ENCODE data around the gene MUC21.

MUC21 gene

DNA sequence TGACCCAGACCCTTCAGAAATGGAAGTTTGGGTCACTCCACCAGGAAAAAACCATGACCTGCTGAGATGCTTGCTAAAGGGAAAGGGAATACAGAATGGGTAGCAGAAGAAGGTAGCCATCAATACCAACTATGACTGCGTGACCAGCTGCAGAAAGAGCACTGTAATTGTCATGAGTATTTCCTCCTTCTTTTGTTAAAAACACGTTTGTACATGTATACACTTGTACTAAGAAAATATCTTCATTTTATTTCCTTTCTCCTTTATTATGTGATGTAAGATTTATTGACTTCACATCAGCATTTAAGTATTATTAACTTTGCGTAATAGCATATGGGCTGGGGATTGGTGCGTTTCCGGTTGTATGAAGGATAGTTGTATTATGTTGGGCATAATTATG lies 12.6 kb upstream of the MUC21 start:
- no peak for TF ChIP-seq ZFX (IDR thresholded peaks at IDR 0.05; ENCODE audit: borderline replicate concordance)
- TF ChIP-seq, protein P1, sequence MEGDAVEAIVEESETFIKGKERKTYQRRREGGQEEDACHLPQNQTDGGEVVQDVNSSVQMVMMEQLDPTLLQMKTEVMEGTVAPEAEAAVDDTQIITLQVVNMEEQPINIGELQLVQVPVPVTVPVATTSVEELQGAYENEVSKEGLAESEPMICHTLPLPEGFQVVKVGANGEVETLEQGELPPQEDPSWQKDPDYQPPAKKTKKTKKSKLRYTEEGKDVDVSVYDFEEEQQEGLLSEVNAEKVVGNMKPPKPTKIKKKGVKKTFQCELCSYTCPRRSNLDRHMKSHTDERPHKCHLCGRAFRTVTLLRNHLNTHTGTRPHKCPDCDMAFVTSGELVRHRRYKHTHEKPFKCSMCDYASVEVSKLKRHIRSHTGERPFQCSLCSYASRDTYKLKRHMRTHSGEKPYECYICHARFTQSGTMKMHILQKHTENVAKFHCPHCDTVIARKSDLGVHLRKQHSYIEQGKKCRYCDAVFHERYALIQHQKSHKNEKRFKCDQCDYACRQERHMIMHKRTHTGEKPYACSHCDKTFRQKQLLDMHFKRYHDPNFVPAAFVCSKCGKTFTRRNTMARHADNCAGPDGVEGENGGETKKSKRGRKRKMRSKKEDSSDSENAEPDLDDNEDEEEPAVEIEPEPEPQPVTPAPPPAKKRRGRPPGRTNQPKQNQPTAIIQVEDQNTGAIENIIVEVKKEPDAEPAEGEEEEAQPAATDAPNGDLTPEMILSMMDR (IDR thresholded peaks at IDR 0.05): no peak
- H3K27ac ChIP-seq: no peak overlapping the region

DNA sequence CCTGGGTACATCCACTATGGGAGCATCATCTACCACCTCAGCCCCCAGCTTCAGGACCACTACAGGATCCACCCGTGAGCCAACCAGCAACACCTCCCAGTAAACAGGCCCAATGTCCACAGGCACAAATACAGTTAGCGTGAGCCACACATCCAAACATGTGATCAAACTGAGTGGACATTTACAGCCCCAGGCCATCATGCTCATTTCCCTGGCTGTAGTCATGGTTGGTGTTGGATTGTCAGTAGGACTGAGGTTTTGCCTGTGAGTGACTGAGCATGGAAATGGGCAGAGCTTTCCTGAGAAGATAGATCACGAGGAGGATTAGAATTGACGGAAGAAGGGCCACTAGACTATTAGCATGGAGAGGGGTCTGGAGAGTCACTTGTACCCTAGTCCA lies 10.7 kb upstream of the MUC21 start:
- TF ChIP-seq ZFX (IDR thresholded peaks at IDR 0.05; ENCODE audit: borderline replicate concordance): no peak
- TF ChIP-seq, protein P1 (IDR thresholded peaks at IDR 0.05): no peak
- H3K27ac ChIP-seq: no peak overlapping the region

DNA sequence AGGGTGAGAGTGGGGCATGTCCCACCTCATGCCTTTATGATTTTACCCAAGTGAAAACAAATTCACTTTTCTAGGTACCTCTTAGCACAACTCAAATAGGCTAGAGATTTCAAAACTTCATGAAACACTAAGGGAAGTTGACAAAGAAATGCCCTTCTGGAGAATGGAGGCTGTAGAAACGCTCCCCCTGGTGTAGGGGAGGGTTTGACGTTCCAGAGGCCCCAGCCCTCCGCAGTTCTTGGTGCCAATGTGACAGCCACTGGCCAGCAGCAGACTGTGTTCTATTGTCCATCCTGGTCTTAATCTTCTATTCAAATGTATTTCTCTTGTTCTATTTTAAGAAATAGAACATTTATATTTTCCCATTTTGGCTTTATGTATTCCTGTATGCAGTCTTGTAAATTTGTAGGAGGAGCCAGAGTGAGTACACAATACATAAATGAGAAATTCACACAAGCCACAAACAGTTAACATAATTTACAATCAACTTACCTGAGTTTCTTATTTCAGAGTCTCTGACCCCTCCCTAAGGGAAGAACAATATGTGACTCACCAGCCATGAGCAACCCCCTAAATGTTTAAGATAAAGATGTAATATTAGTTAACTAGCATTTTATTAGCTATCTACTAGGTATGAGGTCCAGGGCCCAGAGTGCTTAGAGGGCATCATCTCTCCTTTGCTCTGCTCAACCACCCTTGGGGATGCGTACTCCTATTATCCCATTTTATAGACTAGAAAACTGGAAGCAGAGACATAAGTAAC lies 8.8 kb upstream of the MUC21 start:
- TF ChIP-seq, protein P1 (IDR thresholded peaks at IDR 0.05): no peak
- no peak for TF ChIP-seq ZFX (IDR thresholded peaks at IDR 0.05; ENCODE audit: borderline replicate concordance)

DNA sequence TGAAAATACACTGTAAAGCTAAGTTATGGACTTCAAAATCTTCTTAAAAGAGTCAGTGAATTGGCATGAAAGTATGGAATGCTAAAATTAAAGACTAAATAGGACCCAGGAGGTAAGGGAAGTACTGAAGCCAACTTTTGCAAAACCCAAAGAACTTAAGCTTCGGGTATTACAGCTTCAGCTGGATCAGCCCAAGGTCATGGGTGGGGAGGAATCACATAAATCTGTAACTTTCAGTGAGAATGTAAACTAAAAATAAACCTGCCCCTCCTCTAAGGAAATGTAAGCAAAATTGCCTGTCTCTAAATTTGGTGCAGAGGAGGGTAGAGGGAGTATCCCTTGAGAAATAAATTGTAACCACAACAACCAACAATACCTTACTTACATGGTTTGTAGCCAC lies 4.4 kb upstream of the MUC21 start:
- TF ChIP-seq ZFX (IDR thresholded peaks at IDR 0.05; ENCODE audit: borderline replicate concordance): no peak
- TF ChIP-seq, protein P1 (IDR thresholded peaks at IDR 0.05): no peak
- no peak overlapping the region for H3K27ac ChIP-seq

More for the DNA sequence above, 8.8 kb upstream of the MUC21 start:
- H3K27ac ChIP-seq: no peak overlapping the region

DNA sequence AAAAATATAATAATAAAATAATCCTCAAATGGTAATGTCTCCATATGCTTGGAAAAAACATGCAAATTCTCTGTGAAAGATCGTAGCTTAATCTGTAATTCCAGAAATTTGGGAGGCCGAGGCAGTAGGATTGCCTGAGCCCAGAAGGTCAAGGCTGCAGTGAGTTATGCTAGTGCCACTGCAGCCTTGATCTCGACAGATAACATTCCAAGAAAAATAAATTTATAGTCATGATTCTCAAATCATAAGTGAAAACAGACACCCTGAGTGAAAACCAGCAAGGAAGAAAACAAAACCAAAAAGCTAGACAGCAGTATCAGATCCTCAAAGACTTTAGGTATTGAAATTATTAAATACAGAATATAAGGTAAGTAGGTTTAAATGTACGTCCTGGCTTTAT lies 3.8 kb upstream of the MUC21 start:
- TF ChIP-seq ZFX (IDR thresholded peaks at IDR 0.05; ENCODE audit: borderline replicate concordance): no peak
- TF ChIP-seq, protein P1 (IDR thresholded peaks at IDR 0.05): no peak
- no peak overlapping the region for H3K27ac ChIP-seq

DNA sequence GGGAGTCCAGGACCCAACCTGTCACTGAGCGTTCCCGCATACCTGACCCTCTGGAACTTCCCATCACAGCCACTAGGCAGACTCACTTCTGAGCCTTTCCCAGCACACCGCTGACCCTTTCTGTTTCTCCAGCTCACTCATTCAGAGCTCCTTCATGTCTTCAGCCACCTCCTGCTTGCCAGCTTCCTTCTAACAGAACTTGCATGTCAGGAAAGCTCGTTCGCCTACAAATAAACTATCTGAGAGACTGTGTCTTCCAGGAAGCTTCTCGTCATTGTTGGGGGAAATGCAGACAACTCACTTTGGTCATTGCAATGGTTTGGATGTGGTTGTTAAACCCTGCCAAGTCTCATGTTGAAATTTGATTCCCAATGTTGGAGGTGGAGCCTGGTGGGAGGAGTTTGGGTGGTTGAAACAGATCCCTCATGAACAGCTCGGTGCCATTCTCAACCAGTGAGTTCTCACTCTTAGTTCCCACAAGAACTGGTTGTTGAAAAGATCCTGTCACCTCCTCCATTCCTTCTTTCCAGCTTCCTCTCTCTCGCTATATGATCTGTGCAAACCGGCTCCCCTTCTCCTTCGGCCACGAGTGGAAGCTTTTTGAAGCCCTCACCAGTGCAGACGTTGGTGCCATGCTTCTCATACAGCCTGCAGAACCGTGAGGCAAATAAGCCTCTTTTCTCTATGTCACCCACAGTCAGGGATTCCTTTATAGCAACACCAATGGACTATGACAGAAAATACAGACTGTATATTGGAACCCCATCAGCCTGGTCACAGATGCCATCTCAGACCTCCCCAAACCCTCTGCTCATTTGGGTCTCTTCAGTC lies 1.4 kb upstream of the MUC21 start:
- peak overlapping the region; percentile 63 for H3K27ac ChIP-seq
- TF ChIP-seq, protein P1 (IDR thresholded peaks at IDR 0.05): peak; percentile 59
- no peak for TF ChIP-seq ZFX (IDR thresholded peaks at IDR 0.05; ENCODE audit: borderline replicate concordance)

DNA sequence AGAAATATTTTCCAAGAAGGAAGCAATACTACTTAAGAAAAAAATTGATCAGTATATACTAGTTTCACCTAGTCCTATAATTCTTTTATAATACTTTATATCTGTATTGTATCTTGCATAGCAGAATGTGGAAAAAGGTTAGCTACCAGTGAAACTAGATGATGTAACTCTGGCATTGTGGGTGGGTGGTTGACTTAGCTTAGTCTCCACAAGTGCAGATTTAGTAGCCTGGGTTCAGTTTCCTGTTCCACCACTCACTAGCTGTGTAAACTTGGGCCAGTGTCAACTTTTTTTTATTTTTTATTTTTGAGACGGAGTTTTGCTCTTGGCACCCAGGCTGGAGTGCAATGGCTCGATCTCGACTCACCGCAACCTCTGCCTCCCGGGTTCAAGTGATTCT lies 2.0 kb downstream of the MUC21 start:
- TF ChIP-seq, protein P1 (IDR thresholded peaks at IDR 0.05): no peak
- TF ChIP-seq ZFX (IDR thresholded peaks at IDR 0.05; ENCODE audit: borderline replicate concordance): no peak
- H3K27ac ChIP-seq: no peak overlapping the region
